ENCODE measurements around the gene PKNOX1. TPM values are rescaled to one million over a fixed set of nuclear protein-coding genes. Genes with fewer than 3 reads are reported as not detected.
"Not testable (repeated sequence)": the region's sequence is repeated elsewhere in the genome, so short reads cannot be mapped to it uniquely, and the experiment has no call there.

PKNOX1 gene
- total and polyA plus RNA-seq, 9 of the 15 experiments (the other 6 are each of a cell fraction or from before 2014, with no cell fraction given) = 8.8 to 25.9 (median 13.2) TPM

DNA sequence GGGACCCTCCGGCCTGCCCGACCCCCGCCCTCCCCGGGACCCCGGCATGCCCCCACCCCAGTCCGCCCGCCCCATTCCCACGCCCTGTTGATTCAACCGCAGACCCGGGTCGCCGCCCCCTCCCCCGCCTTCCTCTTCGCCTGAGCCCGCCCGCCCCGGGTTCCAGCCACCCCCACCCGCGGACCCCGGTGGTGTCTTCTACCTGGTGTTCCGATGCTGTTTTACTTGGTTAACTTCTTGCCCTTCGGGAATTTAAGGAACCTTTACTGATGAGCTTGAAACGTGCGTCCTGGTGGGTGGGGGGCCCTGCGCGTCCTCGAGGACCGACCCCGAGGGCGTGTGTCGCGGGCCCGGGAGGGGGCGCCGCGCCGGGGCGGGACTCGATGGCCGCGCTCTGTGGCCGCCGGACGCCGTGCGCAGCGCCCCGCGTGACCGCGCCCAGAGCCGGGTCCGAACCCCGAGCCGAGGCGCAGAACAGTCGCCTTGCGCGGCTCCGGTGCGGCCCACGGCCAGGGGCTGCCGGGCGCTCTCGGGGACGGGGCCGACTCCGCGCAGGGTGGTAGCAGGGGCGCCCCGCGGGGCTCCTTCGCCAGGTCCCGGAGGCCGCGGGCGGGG lies 101.8 kb downstream of the PKNOX1 start:
- no CpG with 5 or more reads among the region's 77 CpGs for WGBS (ENCODE audit: insufficient coverage, low coverage, missing lambda C conversion rate)
- CTCF ChIA-PET (ENCODE audit: low intra/inter-chr PET ratio); POLR2A ChIA-PET; FAIRE-seq; H4K20me1 ChIP-seq (replicated peaks; ENCODE audit: control insufficient read depth, insufficient read depth, low read length); DNase-seq (ENCODE audit: extremely low read depth in 1 of 4, low spot score in 3 of 4); H3K9me1 ChIP-seq (ENCODE audit: control insufficient read depth, insufficient read depth, low read length); H3K4me2 ChIP-seq (ENCODE audit: insufficient read depth, low read length); H2AFZ ChIP-seq (ENCODE audit: low read depth, low read length); intact Hi-C loops (cut with micrococcal nuclease); H3K4me3 ChIP-seq; H3K4me1 ChIP-seq (replicated peaks in 1 of 2; ENCODE audit: control insufficient read depth in 2 of 2, insufficient read depth in 2 of 2, low read length in 2 of 2); H3K9ac ChIP-seq (ENCODE audit: insufficient read depth in 1 of 2, low read depth in 2 of 2, low read length in 2 of 2); H3K27ac ChIP-seq (ENCODE audit: extremely low read depth, low read depth, low read length); BruUV-seq (replicated peaks); in situ Hi-C loops (cut with MboI); H3K9me3 ChIP-seq (replicated peaks; ENCODE audit: control insufficient read depth, insufficient read depth, low read depth, low read length); H3K27me3 ChIP-seq (ENCODE audit: control insufficient read depth in 2 of 2, insufficient read depth in 2 of 2, low read length in 2 of 2); H3K36me3 ChIP-seq (ENCODE audit: control insufficient read depth, insufficient read depth, low read length); H3K79me2 ChIP-seq (ENCODE audit: control insufficient read depth, insufficient read depth, low read length): not testable (repeated sequence)
- peak; percentile 66 for ATAC-seq

DNA sequence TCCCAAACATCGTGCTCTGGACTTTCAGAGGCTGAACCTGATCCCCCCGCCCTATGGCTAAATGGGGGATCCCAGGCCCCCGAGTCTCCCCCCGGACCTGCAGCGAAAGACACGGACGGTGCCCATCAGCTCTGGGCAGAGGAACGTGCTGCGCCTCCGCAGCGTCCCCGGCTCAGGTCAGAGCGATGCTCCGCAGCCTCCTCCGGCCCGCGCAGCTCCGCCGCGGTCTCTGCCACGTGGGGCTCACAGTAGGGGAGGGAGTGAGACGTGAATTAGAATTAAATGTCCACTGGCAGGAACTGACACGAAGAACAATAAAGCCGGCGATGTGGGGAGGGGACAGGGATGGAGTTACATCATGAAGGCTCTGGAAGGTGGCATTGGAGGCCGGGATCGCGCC lies 102.3 kb downstream of the PKNOX1 start:
- intact Hi-C loops (cut with micrococcal nuclease); CTCF ChIA-PET (ENCODE audit: low intra/inter-chr PET ratio); DNase-seq (ENCODE audit: extremely low read depth in 1 of 4, low spot score in 3 of 4); H3K9me1 ChIP-seq (ENCODE audit: control insufficient read depth, insufficient read depth, low read length); H3K4me1 ChIP-seq (replicated peaks in 1 of 2; ENCODE audit: control insufficient read depth in 2 of 2, insufficient read depth in 2 of 2, low read length in 2 of 2); H3K79me2 ChIP-seq (ENCODE audit: control insufficient read depth, insufficient read depth, low read length); in situ Hi-C loops (cut with MboI); H3K9ac ChIP-seq (ENCODE audit: insufficient read depth in 1 of 2, low read depth in 2 of 2, low read length in 2 of 2); H3K36me3 ChIP-seq (ENCODE audit: control insufficient read depth, insufficient read depth, low read length); H3K4me3 ChIP-seq; POLR2A ChIA-PET; H3K9me3 ChIP-seq (replicated peaks; ENCODE audit: control insufficient read depth, insufficient read depth, low read depth, low read length); H3K27me3 ChIP-seq (ENCODE audit: control insufficient read depth in 2 of 2, insufficient read depth in 2 of 2, low read length in 2 of 2); H3K4me2 ChIP-seq (ENCODE audit: insufficient read depth, low read length); BruUV-seq (replicated peaks); H4K20me1 ChIP-seq (replicated peaks; ENCODE audit: control insufficient read depth, insufficient read depth, low read length); H3K27ac ChIP-seq (ENCODE audit: extremely low read depth, low read depth, low read length); H2AFZ ChIP-seq (ENCODE audit: low read depth, low read length): not testable (repeated sequence)
- peak; percentile 37 for FAIRE-seq
- WGBS (ENCODE audit: insufficient coverage, low coverage, missing lambda C conversion rate) = 20% methylated on average over 7 of the region's 28 CpGs
- peak; percentile 10 for ATAC-seq

DNA sequence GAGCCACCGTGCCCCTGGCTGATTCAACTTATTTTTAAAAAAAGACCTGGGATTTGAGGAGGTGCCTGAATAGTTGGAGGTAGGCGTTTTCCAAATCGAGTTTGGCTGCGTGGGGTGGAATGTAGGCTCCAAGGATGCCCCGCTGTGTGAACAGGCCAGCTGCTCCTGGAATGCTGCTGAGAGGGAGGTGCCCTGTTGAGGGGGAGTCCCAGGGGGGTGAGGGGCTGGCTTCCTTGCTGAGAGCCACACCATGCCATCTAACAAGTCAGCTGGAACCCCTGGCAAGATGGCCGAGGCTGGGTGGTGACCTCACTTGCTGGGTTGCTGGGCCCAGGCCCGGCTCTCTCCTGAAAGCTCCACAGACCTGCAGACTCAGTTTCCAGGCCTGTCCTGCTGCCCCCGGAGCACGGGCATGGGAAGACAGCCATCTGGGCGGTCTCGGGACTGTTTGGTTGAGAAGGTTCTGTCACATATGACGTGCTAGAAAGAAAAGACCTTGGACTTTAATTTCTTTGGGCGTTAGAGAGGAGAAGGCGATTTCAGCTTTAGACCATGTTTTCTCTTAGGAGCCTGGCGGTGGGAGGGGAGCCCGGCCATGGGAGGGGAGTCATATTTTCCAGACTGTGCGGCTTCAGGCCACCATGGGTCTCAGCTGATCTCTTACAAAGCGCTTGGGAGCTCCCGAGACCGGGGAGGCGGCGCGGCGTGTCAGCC lies 108.4 kb downstream of the PKNOX1 start:
- BruUV-seq (replicated peaks); ATAC-seq; H3K36me3 ChIP-seq (ENCODE audit: control insufficient read depth, insufficient read depth, low read length); H3K9me1 ChIP-seq (ENCODE audit: control insufficient read depth, insufficient read depth, low read length); H4K20me1 ChIP-seq (replicated peaks; ENCODE audit: control insufficient read depth, insufficient read depth, low read length); H3K4me3 ChIP-seq; in situ Hi-C loops (cut with MboI); CTCF ChIA-PET (ENCODE audit: low intra/inter-chr PET ratio); H3K27me3 ChIP-seq (ENCODE audit: control insufficient read depth in 2 of 2, insufficient read depth in 2 of 2, low read length in 2 of 2); H3K9me3 ChIP-seq (replicated peaks; ENCODE audit: control insufficient read depth, insufficient read depth, low read depth, low read length); DNase-seq (ENCODE audit: extremely low read depth in 1 of 4, low spot score in 3 of 4); H3K4me1 ChIP-seq (replicated peaks in 1 of 2; ENCODE audit: control insufficient read depth in 2 of 2, insufficient read depth in 2 of 2, low read length in 2 of 2); H3K9ac ChIP-seq (ENCODE audit: insufficient read depth in 1 of 2, low read depth in 2 of 2, low read length in 2 of 2); H3K27ac ChIP-seq (ENCODE audit: extremely low read depth, low read depth, low read length); intact Hi-C loops (cut with micrococcal nuclease); POLR2A ChIA-PET; H3K4me2 ChIP-seq (ENCODE audit: insufficient read depth, low read length); H3K79me2 ChIP-seq (ENCODE audit: control insufficient read depth, insufficient read depth, low read length); H2AFZ ChIP-seq (ENCODE audit: low read depth, low read length); FAIRE-seq: not testable (repeated sequence)
- no CpG with 5 or more reads among the region's 24 CpGs for WGBS (ENCODE audit: insufficient coverage, low coverage, missing lambda C conversion rate)

Measured in K562 (cell line).